HG03460 (cell line): Measurements from ENCODE around the gene DRD3.

Source experiments
- ATAC-seq: cut with Tn5 transposase; IDR thresholded peaks from one replicate; pipeline ENCODE4 v1.9.1; 2021; ENCODE audit not compliant: unreplicated experiment

Gene DRD3

GRCh38 chr3:114186501-114186900 is 7.6 kb upstream of the DRD3 start:
- ATAC-seq: no peak

- no peak for ATAC-seq
Observed at GRCh38 chr3:114179575-114179974, 723 bp upstream of the DRD3 start.

- no peak for ATAC-seq
Observed at GRCh38 chr3:114176890-114177289, 2.0 kb downstream of the DRD3 start.

- no peak for ATAC-seq
Observed at GRCh38 chr3:114176487-114176886, 2.4 kb downstream of the DRD3 start.

- ATAC-seq: no peak
Observed at GRCh38 chr3:114175204-114175987, 3.5 kb downstream of the DRD3 start.

DNA sequence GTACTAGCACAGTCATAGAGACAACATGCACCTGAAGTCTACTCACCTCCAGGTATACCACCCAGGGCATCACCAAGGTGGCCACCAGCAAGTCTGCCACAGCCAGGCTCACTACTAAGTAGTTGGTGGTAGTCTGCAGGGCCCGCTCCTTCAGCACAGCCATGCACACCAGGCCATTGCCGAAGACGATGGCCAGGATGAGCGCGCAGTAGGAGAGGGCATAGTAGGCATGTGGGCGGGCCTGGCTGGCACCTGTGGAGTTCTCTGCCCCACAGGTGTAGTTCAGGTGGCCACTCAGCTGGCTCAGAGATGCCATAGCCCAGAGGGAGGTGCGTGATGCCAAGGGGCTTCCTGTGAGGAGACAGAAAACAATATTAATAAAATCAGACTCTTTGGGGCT is 7.2 kb downstream of the DRD3 start:
- ATAC-seq: no peak

GRCh38 chr3:114168150-114168549 is 10.7 kb downstream of the DRD3 start:
- ATAC-seq: no peak

- no peak for ATAC-seq
Observed at GRCh38 chr3:114157321-114157720, 21.5 kb downstream of the DRD3 start.

GRCh38 chr3:114155370-114155821 is 23.5 kb downstream of the DRD3 start:
- ATAC-seq: no peak

DNA sequence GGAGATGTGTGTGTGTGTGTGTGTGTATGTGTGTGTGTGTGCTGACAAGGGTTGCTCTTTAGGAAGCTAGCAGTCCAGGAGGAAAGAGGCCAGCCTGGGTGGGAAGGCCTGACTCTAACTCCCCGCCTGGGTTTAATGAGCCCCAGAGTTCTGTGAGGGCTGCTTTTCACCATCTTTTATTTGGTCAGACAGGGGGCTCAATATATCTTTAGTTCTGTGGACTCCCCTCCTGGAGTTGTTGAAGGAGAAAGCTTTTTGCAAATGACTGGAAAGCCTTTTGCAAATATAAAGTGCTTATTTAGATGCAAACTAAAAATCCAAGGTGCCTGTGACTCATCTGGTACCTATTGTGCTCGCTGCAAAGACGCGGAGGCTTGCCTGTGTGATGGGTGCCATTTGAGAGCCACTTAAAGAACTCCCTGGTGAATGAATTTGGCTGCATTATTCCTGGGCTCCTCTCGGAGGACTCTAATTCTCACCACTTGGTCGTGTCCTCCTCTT is 24.5 kb downstream of the DRD3 start:
- ATAC-seq: no peak

GRCh38 chr3:114152519-114153151 is 26.2 kb downstream of the DRD3 start:
- peak; percentile 90 for ATAC-seq

DNA sequence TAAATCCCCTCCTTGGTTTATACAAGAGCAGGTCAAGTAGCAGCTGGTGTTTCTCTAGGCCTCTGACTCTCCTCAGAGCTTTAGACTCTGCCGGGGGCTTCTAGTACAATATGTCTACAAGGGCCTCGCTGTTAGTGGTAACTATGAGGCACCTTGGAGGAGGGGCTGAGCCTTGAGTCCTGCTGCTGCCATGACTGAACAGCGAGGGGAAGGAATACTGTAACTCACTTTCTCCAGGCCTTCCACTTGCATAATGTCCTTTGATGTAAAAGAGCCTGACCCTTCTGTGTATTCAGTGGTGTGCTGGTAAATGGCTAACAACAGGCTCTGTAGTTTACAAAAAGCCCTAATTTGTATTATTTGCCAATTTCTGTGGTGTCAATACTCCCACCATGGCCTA is 27.8 kb downstream of the DRD3 start:
- ATAC-seq: no peak

GRCh38 chr3:114147251-114147650 is 31.6 kb downstream of the DRD3 start:
- no peak for ATAC-seq

DNA sequence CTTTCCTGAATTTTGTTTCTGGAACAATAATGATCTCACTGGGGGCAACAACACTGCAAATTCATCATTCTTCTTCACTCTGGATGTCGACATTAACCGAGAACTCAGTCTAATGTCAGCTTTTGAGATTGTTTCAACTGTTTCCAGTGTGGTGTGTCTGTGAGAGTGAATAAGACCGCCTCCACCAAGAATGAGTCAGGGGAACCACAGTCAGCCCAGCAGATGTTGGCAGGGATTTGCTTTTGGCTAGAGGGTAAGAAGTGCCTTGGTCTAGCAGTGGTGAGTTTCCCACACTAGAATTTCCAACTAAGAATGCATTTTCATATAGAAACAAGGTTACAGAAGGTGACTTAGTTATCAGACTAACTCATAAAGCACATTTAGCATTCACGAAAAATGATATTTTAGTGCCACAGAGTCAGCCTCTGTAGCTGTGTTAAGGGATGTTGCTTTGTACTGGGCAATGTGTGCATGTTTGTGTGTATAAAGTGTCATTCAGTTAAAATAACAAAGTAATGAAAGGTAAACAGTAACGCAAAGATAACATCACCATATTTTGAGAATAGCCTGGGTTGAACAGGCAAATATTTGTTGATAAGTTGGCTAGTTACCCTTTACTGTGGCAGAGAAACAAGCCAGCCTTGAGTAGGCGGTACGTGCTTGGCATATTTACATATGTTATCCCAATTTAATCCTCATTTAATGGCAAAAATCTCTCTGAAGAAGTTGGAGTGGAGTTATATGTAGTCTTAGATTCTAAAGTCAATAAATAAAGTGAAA is 33.8 kb downstream of the DRD3 start:
- ATAC-seq: no peak

DNA sequence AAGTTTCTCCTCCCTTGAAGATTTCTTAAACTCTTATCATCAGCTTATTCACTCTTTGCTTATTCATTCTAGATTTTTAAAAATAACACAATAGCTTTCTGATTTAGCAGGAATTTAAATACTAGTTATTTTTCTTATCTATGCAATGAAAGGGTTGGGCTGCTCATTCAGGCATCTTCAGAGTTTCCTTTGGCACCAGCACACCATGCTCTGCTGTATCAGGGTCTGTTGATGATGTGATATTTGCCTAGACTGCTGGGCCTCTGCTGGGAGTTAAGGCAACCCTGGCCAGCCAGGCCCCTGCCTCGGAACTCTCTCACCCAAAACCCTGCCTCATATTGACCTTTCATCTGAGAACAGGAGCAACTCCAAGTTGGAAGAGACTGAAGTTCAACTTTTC is 35.0 kb downstream of the DRD3 start:
- no peak for ATAC-seq

DNA sequence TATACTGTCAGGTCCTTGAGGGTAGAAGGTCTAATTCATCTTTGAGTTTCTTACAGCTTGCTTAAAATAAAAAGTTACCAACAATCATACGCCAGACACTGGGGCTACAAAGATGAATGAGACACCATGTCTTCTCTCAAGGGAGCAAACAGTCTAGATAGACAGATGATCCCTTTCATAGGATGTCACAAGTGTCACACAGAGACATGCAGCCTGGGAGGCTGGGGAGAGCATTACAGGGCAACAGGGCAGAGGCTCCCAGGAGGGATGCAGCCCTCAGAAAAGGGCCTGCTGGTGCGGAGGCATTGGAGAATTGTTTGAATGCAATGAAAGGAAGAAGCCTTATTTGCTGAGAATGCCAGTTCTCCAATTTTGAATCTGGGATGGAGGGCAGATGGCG is 39.0 kb downstream of the DRD3 start:
- ATAC-seq: no peak

GRCh38 chr3:114133947-114134346 is 44.9 kb downstream of the DRD3 start:
- no peak for ATAC-seq

DNA sequence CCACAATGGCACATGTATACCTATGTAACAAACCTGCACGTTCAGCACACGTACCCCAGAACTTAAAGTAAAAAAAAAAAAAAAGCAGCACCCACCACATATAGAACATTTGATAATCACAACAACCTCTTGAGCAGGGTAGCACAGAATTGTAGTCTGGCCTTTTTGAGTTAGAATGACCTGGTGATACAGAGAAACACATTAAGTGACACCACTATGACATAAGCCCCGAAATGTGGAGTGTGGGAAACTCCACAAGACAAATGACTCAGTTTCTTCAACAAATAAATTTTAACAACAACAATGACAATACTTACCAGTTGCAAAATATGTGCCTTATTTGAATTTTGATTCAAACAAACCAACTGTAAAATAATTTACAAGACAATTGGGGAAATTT is 46.4 kb downstream of the DRD3 start:
- ATAC-seq: no peak

DNA sequence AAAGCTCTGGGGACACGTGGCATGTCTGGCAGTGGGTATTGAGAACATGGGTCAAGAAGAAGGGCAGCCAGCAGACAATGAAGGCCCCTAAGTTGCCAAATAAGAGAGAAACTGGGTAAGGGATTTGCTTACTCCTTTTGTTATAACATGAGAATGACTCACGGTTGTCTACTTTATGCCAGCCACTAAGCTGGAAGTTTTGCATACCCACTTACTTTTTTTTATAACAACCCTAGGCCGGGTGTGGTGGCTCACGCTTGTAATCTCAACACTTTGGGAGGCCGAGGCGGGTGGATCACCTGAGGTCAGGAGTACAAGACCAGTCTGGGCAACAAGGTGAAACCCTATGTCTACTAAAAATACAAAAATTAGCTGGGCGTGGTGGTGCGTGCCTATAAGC is 50.0 kb downstream of the DRD3 start:
- no peak for ATAC-seq

DNA sequence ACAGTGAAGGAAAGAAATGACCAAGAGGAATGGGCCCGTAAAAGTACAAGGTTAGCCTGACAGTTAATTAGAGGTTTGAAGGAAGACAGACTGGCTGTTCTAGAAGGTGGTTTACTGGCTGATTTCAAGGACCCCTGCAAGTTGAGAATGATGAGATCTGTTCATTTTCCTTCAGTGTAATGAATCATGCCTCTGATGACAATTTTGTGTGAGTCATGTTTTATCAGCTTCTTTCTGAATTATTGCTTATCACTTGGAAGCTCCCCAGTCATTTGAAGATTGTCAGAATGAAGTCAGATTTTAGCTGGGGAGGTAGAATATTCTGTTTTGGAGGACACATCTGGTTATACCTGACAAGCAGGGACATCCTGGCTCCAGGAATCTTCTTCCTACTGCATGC is 50.6 kb downstream of the DRD3 start:
- ATAC-seq: no peak

DNA sequence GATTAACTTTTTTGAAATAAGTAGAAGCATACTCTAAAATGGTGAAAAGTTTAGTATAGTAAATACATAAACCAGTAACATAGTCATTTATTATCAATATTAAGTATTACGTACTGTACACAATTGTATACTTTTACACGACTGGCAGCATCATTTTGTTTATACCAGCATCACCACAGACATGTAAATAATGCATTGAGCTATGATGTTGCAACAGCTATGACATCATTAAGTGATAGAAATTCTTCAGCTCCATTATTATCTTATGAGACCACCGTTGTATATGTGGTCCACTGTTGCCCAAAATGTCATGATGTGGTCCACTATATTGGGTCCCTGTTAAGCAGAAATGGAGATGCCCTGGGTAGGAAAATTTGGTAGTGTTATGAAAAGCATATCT is 51.3 kb downstream of the DRD3 start:
- ATAC-seq: no peak

DNA sequence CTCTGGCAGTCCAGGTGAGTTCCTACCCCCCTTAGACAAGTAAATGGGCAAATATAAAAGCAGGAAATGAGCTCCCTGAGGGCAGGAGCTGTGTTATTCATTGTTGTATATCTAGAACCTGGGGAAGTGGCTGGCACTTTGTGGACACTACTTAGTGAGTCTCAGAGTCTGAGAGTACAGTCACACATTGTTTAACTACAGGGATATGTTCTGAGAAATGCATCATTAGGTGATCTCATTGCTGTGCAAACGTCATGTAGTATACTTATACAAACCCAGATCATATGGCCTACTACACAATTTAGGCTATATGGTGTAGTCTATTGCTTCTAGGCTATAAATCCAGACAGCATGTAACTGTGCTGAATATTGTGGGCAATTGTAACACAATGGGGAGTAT is 52.4 kb downstream of the DRD3 start:
- no peak for ATAC-seq
